Medulla oblongata (tissue), 1 donor: ENCODE measurements around the gene NBAS.
A peak's percentile ranks its signal among the peaks of the same experiment; 100 is the strongest.

Experiments
- DNase-seq: peaks from one replicate; pipeline ENCODE4 v3.0.0-alpha.2; 2015; ENCODE audit errors: extremely low spot score

NBAS gene

GRCh38 chr2:15591373-15591691 lies 30.2 kb upstream of the NBAS start:
- no peak for DNase-seq

GRCh38 chr2:15588329-15588919 lies 27.3 kb upstream of the NBAS start:
- peak; percentile 69 for DNase-seq

GRCh38 chr2:15584767-15585469 lies 23.8 kb upstream of the NBAS start:
- DNase-seq = no peak

- DNase-seq = no peak
Measured at GRCh38 chr2:15584316-15584715, 23.2 kb upstream of the NBAS start.

- no peak for DNase-seq
Measured at GRCh38 chr2:15583826-15584225, 22.7 kb upstream of the NBAS start.

GRCh38 chr2:15582710-15583357 lies 21.7 kb upstream of the NBAS start:
- DNase-seq = no peak

GRCh38 chr2:15580451-15580850 lies 19.3 kb upstream of the NBAS start:
- DNase-seq = no peak

GRCh38 chr2:15579641-15580040 lies 18.5 kb upstream of the NBAS start:
- no peak for DNase-seq

GRCh38 chr2:15577071-15577735 lies 16.1 kb upstream of the NBAS start:
- peak; percentile 95 for DNase-seq

- no peak for DNase-seq
Measured at GRCh38 chr2:15571729-15572128, 10.6 kb upstream of the NBAS start.

GRCh38 chr2:15570104-15570503 lies 9.0 kb upstream of the NBAS start:
- DNase-seq = no peak

- DNase-seq = no peak
Measured at GRCh38 chr2:15568874-15569273, 7.7 kb upstream of the NBAS start.

- DNase-seq = no peak
Measured at GRCh38 chr2:15566912-15567311, 5.8 kb upstream of the NBAS start.

- DNase-seq = no peak
Measured at GRCh38 chr2:15565994-15566671, 5.0 kb upstream of the NBAS start.

GRCh38 chr2:15565392-15565791 lies 4.3 kb upstream of the NBAS start:
- no peak for DNase-seq

- DNase-seq = no peak
Measured at GRCh38 chr2:15563227-15564100, 2.3 kb upstream of the NBAS start.

- no peak for DNase-seq
Measured at GRCh38 chr2:15562354-15563031, 1.4 kb upstream of the NBAS start.

GRCh38 chr2:15561574-15562344 lies 625 bp upstream of the NBAS start:
- peak; percentile 67 for DNase-seq

GRCh38 chr2:15560140-15560987 lies 770 bp downstream of the NBAS start:
- DNase-seq = peak; percentile 40
